ENCODE data around the gene ZSCAN12.

DNA sequence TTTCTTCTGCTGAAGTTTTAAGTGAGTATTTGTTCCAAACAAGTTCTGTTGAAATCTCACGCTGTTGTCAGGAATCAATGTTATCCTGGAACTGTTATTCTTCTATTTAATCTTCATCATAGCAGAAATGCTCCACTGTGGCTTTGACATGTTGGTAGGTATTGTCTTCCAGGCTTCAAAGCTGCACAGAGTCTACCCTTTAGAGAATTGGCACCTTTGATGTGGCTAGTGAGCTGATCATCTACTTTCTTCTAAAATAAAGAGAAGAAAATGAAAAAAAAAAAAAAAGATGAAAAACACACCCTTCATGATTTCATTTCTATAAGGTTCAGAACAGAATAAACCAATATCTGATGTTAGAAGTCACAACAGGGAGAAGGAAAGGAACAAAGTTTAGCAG is 49.5 kb upstream of the ZSCAN12 start:
- TF ChIP-seq, protein P1, sequence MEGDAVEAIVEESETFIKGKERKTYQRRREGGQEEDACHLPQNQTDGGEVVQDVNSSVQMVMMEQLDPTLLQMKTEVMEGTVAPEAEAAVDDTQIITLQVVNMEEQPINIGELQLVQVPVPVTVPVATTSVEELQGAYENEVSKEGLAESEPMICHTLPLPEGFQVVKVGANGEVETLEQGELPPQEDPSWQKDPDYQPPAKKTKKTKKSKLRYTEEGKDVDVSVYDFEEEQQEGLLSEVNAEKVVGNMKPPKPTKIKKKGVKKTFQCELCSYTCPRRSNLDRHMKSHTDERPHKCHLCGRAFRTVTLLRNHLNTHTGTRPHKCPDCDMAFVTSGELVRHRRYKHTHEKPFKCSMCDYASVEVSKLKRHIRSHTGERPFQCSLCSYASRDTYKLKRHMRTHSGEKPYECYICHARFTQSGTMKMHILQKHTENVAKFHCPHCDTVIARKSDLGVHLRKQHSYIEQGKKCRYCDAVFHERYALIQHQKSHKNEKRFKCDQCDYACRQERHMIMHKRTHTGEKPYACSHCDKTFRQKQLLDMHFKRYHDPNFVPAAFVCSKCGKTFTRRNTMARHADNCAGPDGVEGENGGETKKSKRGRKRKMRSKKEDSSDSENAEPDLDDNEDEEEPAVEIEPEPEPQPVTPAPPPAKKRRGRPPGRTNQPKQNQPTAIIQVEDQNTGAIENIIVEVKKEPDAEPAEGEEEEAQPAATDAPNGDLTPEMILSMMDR (IDR thresholded peaks at IDR 0.05), result no peak
- TF ChIP-seq POLR2A (IDR thresholded peaks at IDR 0.05) (no peak), POLR2AphosphoS5 (IDR thresholded peaks at IDR 0.05) (no peak), EP300 (IDR thresholded peaks at IDR 0.05; ENCODE audit: low read depth) (no peak)
